Measurements from ENCODE around the gene PAK5. TPM values are rescaled to one million over a fixed set of nuclear protein-coding genes. Genes with fewer than 3 reads are reported as not detected.

Gene PAK5
- total RNA-seq, 1 experiment from 2014 or later: 0.03 TPM

DNA sequence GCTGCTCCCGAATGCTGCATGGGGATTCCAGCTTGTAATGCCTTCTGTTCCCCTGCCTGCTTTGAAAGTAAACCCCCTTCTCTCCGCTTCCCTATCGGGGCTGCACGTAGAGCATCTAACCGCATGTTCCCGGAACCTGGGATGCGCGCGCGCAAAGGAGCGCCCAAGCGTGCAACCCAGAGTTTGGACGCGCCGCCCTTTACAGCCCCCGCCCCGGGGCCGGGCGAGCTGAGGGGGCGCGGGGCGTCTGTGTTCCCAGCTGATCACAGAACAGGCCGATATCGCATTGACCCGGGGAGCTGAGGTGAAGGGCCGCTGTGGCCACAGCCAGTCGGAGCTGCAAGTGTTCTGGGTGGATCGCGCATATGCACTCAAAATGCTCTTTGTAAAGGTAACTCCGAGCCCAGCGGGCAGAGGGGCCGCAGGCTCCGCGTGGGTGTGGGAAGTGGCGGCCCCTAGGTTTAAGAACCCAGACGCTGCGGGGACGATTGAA lies 323.1 kb downstream of the PAK5 start:
- peak overlapping the region; percentile 42 for H3K4me3 ChIP-seq (ENCODE audit: insufficient read depth, low read depth, low read length)
- H3K27me3 ChIP-seq (ENCODE audit: control insufficient read depth, insufficient read depth, low read length): peaks cover 83% of the 10 kb centered on the region
- DNase-seq: peak; percentile 71
- no peaks in the 10 kb centered on the region for H3K36me3 ChIP-seq (replicated peaks; ENCODE audit: control insufficient read depth, insufficient read depth, low read length)

DNA sequence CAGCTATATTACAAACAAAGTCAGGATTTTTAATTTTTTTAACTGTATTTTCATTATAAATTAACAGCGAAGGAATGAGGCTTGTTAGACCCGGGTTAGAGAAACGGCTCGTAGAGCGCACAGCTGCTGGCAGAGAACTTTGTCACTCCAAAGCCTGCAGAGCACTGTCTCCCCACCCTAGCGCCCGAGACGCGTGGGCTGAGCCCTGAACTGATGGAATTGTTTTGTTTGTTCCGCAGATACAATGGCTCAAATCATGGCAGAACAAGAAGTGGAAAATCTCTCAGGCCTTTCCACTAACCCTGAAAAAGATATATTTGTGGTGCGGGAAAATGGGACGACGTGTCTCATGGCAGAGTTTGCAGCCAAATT lies 323.7 kb downstream of the PAK5 start:
- Histone ChIP-seq H3K4me3 (ENCODE audit: insufficient read depth, low read depth, low read length) (peak overlapping the region; percentile 49; the same call in 1 of the 2 replicates), H3K36me3 (replicated peaks; ENCODE audit: control insufficient read depth, insufficient read depth, low read length) (no peaks in the 10 kb centered on the region), H3K27me3 (ENCODE audit: control insufficient read depth, insufficient read depth, low read length) (peaks cover 84% of the 10 kb centered on the region)
- DNase-seq: peak; percentile 31

DNA sequence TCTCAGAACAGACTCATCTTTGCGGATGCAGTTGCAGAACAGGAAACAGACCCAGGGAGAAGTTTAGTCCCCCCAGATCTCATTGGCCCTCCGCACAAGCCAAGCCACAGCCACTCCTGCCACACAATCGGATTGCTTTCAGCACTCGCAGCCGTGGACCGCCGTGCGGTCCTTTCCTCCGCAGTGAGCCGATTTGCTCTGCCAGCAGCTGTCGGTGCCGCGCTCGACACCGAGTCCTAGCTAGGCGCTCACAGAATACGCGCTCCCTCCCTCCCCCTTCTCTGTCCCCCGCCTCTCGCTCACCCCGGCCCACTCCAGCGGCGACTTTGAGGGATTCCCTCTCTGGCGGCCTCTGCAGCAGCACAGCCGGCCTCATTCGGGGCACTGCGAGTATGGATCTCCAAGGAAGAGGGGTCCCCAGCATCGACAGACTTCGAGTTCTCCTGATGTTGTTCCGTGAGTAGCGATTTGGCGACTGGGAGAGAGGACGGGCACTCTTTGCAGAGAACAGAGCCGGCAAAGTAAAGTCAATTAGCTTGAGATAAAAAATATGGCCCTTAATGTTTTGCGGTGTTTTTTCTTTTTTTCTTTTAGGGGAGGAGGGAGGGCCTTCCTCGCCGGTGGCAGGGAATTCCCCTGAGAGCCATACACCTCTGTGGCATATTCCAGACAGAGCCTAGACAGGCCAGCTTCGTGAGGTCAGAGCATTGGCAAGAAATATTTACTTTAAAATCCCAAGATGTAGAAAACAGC lies 324.2 kb downstream of the PAK5 start, which contains the start of gene LAMP5:
Gene LAMP5, plus strand, starts transcription at position 130 of the 753 bp plus-strand sequence. Its CDS starts 263 bp downstream, at position 393.
- DNase-seq: peak; percentile 85
- Histone ChIP-seq H3K36me3 (replicated peaks; ENCODE audit: control insufficient read depth, insufficient read depth, low read length) (no peaks in the 10 kb centered on the region), H3K27me3 (ENCODE audit: control insufficient read depth, insufficient read depth, low read length) (peaks cover 87% of the 10 kb centered on the region), H3K4me3 (ENCODE audit: insufficient read depth, low read depth, low read length) (peak within 1 kb of the TSS; percentile 49)

DNA sequence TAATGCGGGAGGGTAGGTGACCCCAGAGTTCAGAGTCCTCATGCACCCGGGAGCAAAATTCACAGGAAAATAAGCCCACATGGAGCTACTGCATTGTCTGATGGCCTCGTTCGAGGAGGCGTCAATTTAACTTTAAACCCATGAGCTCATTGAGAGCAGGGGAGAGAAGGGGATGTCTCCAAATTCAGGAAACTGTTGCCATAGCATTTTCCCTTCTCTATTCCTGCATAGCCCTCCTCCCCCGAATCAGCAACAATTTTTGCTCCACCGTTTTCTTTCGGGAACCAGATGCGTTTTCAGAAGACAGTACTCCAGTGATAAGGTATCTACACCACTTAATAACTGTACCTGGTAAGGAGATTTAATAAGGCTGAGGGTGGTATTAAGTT lies 324.8 kb downstream of the PAK5 start:
- H3K27me3 ChIP-seq (ENCODE audit: control insufficient read depth, insufficient read depth, low read length): peaks cover 91% of the 10 kb centered on the region
- no peaks in the 10 kb centered on the region for H3K36me3 ChIP-seq (replicated peaks; ENCODE audit: control insufficient read depth, insufficient read depth, low read length)
- peak; percentile 33 for DNase-seq
- peak overlapping the region; percentile 49 for H3K4me3 ChIP-seq (ENCODE audit: insufficient read depth, low read depth, low read length)

DNA sequence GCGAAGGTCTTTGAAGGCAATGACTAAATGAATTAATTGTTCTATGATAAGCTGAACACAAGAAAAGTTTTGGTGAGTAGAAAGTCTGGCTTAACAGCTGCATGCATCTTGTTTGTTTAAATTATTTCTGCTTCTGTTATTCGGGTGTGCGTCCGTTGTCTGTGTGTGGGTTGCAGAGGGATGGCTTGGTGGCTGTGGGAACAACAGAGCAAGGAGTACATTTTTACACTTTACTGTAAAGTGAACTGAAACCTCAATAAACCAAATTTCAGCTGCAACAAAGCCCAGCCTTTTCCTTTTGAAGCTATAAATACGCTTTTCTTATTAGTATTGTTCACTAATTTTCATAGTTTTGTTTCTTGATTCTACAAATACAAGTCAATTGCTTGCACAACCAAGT lies 328.0 kb downstream of the PAK5 start:
- H3K27me3 ChIP-seq (ENCODE audit: control insufficient read depth, insufficient read depth, low read length): peaks cover 93% of the 10 kb centered on the region
- no peak overlapping the region for H3K4me3 ChIP-seq (ENCODE audit: insufficient read depth, low read depth, low read length)
- H3K36me3 ChIP-seq (replicated peaks; ENCODE audit: control insufficient read depth, insufficient read depth, low read length): no peaks in the 10 kb centered on the region
- DNase-seq: no peak

DNA sequence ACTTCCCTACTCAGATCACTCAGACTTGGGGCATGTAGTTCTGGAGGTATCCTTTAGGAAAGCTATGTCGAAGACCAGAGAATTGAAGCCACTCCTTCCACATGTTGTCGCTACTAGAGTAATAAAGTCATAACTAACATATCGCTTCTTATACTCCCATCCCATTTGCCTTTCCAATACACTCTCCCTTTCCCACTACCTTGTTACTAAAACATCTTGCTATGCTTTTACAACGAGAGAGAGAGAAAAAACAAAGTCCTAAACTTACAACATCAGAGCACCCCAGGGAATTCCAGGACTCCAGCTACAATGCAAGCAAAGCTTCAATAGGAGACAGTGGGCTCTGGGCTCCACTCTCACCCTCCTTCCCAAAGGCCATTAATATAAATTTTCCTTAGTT lies 329.6 kb downstream of the PAK5 start:
- Histone ChIP-seq H3K4me3 (ENCODE audit: insufficient read depth, low read depth, low read length) (no peak overlapping the region), H3K36me3 (replicated peaks; ENCODE audit: control insufficient read depth, insufficient read depth, low read length) (no peaks in the 10 kb centered on the region), H3K27me3 (ENCODE audit: control insufficient read depth, insufficient read depth, low read length) (peaks cover 84% of the 10 kb centered on the region)
- peak; percentile 15 for DNase-seq

DNA sequence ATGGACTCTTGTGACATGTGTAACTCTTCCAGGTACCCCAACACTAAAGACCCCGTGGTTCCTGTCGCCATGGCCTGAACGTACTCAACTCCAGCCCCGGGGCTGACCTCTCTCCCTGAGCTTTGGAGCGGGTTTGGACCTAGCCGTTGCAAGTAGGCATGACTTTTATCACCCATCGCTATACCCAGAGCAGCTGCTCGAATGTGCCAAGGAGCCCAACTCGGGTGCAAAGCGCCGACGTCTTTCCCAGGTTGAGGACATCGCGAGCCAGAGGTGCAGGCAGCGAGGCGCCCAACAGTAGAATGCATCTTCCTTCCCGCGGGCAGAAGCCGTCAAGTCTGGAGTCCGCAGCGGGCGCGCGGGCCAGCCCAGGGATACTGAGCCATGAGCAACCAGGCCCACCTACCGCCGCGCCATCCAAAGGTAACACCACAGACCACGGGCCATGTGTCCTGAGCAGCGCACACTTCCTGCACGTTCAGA lies 330.1 kb downstream of the PAK5 start:
- peaks cover 79% of the 10 kb centered on the region for H3K27me3 ChIP-seq (ENCODE audit: control insufficient read depth, insufficient read depth, low read length)
- peak overlapping the region; percentile 6; the same call in 1 of the 2 replicates for H3K4me3 ChIP-seq (ENCODE audit: insufficient read depth, low read depth, low read length)
- no peaks in the 10 kb centered on the region for H3K36me3 ChIP-seq (replicated peaks; ENCODE audit: control insufficient read depth, insufficient read depth, low read length)
- DNase-seq: peak; percentile 66

GRCh38 chr20:9508240-9508661 lies 330.6 kb downstream of the PAK5 start:
- DNase-seq: peak; percentile 74
- H3K27me3 ChIP-seq (ENCODE audit: control insufficient read depth, insufficient read depth, low read length): peaks cover 75% of the 10 kb centered on the region
- no peak overlapping the region; the same call in 1 of the 2 replicates for H3K4me3 ChIP-seq (ENCODE audit: insufficient read depth, low read depth, low read length)
- no peaks in the 10 kb centered on the region for H3K36me3 ChIP-seq (replicated peaks; ENCODE audit: control insufficient read depth, insufficient read depth, low read length)

- Histone ChIP-seq H3K36me3 (replicated peaks; ENCODE audit: control insufficient read depth, insufficient read depth, low read length) (no peaks in the 10 kb centered on the region), H3K4me3 (ENCODE audit: insufficient read depth, low read depth, low read length) (no peak overlapping the region), H3K27me3 (ENCODE audit: control insufficient read depth, insufficient read depth, low read length) (peaks cover 70% of the 10 kb centered on the region)
- DNase-seq: peak; percentile 73
Observed at GRCh38 chr20:9507544-9508239, 331.2 kb downstream of the PAK5 start.

GRCh38 chr20:9506964-9507369 lies 331.9 kb downstream of the PAK5 start:
- H3K36me3 ChIP-seq (replicated peaks; ENCODE audit: control insufficient read depth, insufficient read depth, low read length): no peaks in the 10 kb centered on the region
- H3K4me3 ChIP-seq (ENCODE audit: insufficient read depth, low read depth, low read length): no peak overlapping the region
- H3K27me3 ChIP-seq (ENCODE audit: control insufficient read depth, insufficient read depth, low read length): peaks cover 63% of the 10 kb centered on the region
- peak; percentile 74 for DNase-seq

- Histone ChIP-seq H3K36me3 (replicated peaks; ENCODE audit: control insufficient read depth, insufficient read depth, low read length) (no peaks in the 10 kb centered on the region), H3K4me3 (ENCODE audit: insufficient read depth, low read depth, low read length) (0 out of 2 replicates have a peak overlapping the region, but pooled peaks have one; percentile 10), H3K27me3 (ENCODE audit: control insufficient read depth, insufficient read depth, low read length) (peaks cover 61% of the 10 kb centered on the region)
- DNase-seq: peak; percentile 51
Observed at GRCh38 chr20:9506280-9506821, 332.5 kb downstream of the PAK5 start.

DNA sequence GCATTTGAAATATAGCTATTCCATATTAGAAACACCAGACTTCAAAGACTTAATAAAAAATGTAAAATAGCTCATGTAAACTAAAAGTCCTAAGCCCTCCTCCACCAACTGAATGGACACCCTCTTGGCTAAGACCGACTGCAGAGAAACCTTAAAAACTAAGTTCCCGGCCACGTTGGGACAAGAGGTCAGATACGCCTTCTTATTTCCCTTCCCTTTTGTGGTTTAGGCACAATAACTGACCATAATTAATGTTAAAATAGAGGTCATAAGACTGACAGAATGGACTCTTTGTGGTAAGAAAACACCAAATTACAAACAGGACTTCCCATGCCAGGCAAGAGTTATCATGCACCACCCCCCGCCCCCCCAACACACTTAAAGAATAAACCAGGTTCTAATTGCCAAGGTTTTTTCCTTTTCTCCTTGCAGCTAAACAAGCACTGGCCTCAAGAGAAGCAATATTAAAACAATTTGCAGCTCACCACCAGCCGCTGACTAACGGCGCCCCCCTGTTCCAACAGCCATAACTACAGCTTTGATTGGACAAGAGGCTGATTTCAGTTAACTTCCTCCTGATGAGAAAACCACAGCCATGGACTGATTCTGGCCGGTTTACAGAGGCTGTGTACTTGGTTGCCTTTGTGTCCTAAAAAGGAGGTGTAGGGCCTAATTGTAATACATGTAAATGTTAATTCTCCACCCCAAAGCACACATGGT lies 335.2 kb downstream of the PAK5 start:
- Histone ChIP-seq H3K4me3 (ENCODE audit: insufficient read depth, low read depth, low read length) (no peak overlapping the region), H3K36me3 (replicated peaks; ENCODE audit: control insufficient read depth, insufficient read depth, low read length) (no peaks in the 10 kb centered on the region), H3K27me3 (ENCODE audit: control insufficient read depth, insufficient read depth, low read length) (peaks cover 36% of the 10 kb centered on the region)
- DNase-seq: peak; percentile 49

GRCh38 chr20:9501473-9501872 lies 337.4 kb downstream of the PAK5 start:
- no peaks in the 10 kb centered on the region for H3K36me3 ChIP-seq (replicated peaks; ENCODE audit: control insufficient read depth, insufficient read depth, low read length)
- H3K27me3 ChIP-seq (ENCODE audit: control insufficient read depth, insufficient read depth, low read length): peaks cover 14% of the 10 kb centered on the region
- no peak for DNase-seq

GRCh38 chr20:9500121-9500520 lies 338.8 kb downstream of the PAK5 start:
- no peak for DNase-seq
- H3K36me3 ChIP-seq (replicated peaks; ENCODE audit: control insufficient read depth, insufficient read depth, low read length): no peaks in the 10 kb centered on the region

More at GRCh38 chr20:9501473-9501872, 337.4 kb downstream of the PAK5 start:
- no peak overlapping the region for H3K4me3 ChIP-seq (ENCODE audit: insufficient read depth, low read depth, low read length)

More at GRCh38 chr20:9500121-9500520, 338.8 kb downstream of the PAK5 start:
- H3K4me3 ChIP-seq (ENCODE audit: insufficient read depth, low read depth, low read length): no peak overlapping the region
- H3K27me3 ChIP-seq (ENCODE audit: control insufficient read depth, insufficient read depth, low read length): peaks cover under 1% of the 10 kb centered on the region; the same call in 1 of the 2 replicates
